Suppressor macrophage treated with lipopolysaccharide for 4 hours (primary cell): ENCODE results near the gene ARHGEF5.
"Not testable (repeated sequence)": the region's sequence is repeated elsewhere in the genome, so short reads cannot be mapped to it uniquely, and the experiment has no call there.

Experiments
- DNase-seq: peaks from one replicate; pipeline ENCODE4 v3.0.0-alpha.2; 2020

ARHGEF5 gene

DNA sequence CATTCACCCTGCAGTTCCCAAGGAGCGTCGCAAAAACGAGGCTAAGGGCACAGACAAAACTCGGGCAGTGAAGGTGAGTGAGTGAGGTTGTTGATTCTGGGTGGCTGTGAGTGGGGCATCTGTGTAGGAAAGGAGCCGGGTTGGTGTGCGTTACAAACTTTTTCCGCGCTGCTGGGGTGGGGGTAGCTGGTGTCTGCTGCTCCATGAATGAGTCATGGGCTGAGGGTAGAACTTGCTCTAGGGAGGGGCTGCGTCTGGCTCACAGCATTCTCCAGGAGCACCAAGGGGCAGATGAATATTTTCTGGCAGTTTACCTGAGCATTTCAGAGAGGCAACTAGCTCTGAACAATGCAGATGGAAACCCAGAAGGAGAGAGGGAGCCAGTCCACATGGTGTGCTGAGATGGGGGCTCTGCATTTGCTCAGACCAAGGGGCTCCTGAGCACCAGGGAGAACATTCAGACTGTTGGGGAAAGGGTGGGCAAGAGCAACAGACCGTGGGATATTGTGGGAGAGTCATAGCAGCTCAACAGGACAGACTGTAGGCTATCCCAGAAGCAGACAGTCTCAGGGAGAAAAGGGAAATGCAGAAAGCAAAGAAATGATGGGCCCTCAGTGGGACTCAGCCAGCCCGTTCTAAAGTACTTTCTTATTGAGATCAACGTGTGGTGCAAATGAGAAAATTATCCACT lies 29.5 kb downstream of the ARHGEF5 start:
- no peak for DNase-seq

DNA sequence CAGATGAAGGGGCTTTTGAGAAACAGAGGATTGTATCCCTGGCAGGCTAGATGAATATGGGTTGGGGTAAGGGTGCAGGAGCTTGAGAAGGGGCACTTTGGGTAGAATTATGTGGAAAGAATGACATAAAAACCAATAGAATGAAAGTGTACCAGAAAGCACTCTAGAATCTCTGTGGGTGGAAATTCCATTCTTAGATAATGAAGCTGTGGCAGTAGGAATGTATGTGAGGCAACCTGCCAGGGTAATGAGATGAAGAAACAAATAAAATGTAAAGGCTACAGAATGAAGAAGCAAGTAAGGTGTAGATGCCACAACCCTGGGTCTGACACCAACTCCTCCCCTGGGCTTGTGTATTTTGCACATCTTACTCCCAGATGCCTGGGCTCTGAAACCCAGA lies 31.5 kb downstream of the ARHGEF5 start:
- no peak for DNase-seq

DNA sequence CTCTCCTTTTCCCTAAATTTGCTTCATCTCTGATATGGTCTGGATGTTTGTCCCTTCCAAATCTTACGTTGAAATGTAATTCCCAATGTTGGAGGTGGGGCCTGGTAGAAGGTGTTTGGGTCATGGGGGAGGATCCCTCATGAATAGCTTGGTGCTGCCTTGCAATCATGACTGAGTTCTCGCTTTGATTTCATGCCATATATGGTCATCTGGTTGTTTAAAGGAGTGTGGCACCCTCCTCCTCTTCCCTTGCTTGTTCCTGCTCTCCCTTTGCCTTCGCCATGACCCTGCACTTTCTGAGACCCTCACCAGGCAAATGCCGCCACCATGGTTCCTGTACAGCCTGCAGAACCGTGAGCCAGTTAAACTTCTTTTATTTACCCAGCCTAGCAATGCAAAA lies 33.7 kb downstream of the ARHGEF5 start:
- no peak for DNase-seq

DNA sequence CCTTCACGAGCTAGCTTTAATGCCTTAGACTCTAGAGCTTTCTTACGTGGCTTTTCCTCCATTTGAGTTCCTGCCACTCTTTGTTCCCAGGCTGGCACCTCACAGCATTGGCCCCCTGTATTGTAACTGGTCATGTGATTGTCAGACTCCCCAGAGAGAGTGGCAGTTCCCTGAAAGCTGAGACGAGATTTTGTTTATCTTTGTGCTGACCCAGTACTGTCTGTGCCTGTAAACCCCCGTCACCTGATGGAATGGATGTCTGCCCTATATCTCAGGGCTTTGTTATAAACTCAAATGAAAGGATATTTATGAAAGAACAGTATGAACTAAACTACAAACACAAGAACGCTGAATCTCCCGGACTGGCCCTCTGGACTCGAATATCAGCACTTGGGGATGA lies 35.3 kb downstream of the ARHGEF5 start:
- no peak for DNase-seq

DNA sequence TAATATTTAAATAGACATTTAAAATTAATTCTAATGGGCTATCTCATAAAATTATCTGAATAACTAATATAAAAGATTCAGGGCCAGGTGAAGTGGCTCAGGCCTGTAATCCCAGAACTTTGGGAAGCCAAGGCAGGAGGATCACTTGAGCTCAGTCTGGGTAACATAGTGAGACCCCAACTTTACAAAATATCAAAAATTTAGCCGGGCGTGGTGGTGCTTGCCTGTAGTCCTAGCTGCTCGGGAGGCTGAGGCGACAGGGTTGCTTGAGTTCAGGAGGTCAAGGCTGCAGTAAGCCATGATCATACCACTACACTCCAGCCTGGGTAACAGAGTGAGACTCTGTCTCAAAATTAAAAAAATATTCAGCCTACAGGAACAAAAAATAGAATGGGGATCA lies 35.8 kb downstream of the ARHGEF5 start:
- no peak for DNase-seq

DNA sequence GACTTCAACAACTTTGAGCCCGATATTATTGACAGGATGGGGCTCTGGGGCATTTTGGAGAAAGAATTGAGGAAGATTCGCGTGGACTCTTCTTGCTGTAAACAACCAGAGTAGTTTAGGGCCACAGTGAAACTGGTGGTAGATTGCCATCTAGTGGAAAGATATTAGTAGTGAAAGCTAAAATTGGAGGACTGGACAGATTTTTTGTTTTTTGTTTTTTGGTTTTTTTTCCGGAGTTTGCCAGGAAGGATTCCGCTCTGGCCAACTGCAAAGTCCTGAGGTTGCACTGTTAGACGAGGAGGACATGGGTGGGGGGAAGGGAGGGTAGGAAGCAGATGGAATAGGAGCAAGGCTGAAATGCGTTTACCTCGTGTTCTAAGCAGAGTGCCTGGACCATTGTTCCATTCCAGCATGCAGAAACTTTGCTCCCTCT lies 36.6 kb downstream of the ARHGEF5 start:
- DNase-seq, result peak; percentile 62

DNA sequence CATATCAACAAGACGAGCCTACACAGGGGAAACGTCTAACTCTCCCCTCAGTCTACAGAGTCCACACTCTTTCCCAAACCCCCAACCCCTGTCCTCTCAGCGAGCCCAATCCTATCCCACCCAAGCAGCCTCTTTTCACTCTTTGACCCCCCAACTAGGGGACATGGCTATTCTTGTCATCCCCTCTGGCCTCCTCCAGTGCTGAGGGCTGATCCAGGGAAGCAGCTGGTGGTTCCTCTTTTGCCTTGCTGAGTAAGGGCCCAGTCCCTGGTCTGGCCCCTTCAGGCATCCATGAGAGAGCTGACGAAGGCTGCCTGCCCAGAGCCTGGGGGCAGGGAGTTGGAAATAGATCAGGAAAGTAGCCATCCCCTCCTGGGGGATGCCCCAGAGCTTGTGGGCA lies 41.9 kb downstream of the ARHGEF5 start:
- DNase-seq, result no peak

DNA sequence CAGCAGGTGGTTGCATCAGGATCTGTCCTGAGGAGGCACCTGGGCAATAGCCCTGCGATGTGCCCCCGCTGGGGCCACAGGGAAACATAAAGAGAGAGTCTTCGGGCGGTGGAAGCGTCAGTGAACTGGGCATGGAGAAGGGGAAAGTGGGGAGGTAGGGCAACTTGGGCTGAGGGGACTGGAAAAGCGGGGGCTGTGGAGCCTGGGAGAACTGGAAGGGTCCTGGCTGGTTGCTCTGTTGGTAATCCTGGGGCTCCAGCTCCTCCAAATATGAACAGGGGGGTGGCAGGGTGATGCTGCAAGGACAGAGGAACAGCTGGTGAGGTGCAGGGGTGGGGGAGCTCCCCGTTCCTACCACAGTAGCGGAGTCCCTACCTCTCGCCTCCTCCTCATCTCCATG lies 43.1 kb downstream of the ARHGEF5 start:
- no peak for DNase-seq

DNA sequence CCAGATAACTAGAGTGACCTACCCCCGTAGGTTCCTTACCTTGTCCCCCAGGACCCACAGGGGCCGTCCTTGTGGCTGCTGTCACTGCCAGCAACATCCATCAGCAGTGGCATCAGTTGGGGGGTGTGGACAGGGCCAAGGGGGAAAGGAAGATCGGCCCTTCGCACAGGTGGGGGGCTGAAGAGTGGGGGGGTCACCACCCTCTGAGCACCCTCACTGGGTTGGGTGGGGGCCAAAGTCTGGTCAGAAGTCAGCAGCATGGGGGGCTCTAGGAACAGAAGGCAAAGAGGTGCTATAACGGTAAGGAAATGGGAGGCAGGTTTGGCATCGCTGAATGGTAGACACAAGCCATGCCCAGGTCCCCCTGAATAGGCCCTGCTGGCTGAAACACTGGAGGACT lies 43.7 kb downstream of the ARHGEF5 start:
- DNase-seq, result no peak

DNA sequence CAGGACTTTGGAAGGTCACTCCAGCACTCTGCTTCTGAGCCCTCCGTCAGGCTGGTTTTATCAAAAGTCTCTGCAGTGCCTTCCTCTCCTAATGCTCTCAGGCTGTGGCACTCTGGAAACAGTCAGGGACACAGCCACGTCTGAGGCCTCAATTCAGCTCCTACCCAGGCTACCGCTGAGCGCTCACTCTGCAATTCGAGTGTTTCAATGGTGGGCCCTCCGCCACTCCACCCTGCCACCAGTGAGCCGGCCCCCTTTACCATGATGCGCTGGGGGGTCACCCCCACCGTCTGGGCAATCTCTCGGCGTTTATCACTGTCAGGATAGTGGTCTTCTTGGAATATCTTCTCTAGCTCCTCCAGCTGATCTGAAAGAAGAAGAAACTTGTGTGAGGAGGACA lies 44.7 kb downstream of the ARHGEF5 start:
- no peak for DNase-seq

DNA sequence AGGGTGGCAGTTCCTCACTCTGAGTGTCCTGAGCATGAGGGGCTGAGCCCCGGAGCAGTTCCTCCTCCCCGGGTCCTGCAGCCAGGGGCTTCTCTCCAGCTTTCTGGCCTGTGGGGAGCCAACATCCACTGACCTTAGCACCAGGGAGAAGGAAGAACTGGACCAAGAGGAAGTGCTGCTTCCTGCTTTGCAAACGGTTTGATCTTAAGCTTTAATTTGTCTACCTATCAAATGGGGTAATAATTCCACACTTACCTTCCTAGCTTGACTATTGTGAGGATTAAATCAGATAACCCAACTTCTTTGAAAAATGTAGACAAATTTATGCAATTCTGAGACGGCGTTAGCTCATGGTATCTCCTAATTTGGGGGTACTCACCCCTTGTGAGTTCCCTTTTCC lies 46.3 kb downstream of the ARHGEF5 start:
- DNase-seq, result no peak

DNA sequence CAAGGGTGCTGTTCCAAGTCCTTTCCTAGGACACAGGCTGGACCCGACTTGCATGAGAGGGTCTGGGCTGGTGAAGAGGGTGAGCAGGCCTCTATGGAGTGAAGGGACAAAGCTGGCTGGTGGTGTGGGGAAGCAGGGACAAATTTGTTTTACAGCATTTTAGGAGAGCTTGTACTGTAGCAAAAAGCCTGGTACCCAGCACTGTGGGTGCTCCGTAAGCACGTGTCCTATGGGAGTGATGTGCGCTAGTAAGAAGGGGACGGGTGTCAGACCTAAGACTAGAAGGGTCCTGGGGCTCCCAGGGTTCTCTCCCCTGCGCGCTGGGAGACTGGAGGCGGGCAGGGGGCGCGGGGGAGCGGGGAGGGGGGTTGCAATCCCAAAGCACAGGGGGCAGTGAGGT lies 47.9 kb downstream of the ARHGEF5 start:
- no peak for DNase-seq

DNA sequence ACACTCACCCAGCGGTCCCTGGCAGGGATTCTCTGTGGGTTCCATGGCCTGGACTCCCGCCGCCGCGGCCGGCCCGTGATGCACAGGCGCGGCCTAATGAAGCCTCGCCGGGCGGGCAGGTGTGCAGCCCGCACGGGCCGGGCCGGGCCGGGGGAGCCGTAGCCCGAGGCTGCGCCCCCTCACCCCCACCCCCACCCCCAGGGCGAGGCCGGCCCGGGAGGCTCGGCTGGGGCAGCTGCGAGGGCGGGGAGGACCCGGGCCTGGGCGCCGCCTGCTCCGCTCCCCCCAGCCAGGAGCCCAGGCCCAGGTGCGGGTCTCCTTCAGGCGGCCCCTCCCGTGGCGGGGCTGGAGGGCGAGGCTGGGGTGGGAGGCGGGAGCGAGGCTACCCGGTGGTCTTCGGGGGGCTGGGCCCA lies 48.5 kb downstream of the ARHGEF5 start, which contains the start of gene NOBOX:
Gene NOBOX, minus strand, starts transcription at position 45 of the 413 bp plus-strand sequence.
- no peak for DNase-seq

DNA sequence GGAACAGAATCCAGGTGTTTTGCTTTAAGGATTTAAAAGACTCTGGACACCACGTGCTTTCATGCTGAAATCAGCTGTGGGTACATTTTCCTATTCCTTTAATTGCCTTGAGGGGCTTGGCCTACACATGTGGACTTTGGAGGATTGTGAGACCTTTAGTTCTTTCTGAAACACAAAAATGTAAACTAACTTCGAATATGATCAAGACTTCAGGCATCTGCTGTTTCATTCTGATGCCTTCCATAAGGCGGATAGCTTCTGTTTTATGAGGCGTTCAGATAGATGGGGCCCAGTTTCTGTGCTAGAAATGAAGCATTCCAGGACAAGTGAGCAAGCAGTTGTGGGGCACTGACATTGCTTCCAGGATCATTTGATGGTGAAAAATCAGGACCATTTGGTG lies 49.7 kb downstream of the ARHGEF5 start:
- no peak for DNase-seq

DNA sequence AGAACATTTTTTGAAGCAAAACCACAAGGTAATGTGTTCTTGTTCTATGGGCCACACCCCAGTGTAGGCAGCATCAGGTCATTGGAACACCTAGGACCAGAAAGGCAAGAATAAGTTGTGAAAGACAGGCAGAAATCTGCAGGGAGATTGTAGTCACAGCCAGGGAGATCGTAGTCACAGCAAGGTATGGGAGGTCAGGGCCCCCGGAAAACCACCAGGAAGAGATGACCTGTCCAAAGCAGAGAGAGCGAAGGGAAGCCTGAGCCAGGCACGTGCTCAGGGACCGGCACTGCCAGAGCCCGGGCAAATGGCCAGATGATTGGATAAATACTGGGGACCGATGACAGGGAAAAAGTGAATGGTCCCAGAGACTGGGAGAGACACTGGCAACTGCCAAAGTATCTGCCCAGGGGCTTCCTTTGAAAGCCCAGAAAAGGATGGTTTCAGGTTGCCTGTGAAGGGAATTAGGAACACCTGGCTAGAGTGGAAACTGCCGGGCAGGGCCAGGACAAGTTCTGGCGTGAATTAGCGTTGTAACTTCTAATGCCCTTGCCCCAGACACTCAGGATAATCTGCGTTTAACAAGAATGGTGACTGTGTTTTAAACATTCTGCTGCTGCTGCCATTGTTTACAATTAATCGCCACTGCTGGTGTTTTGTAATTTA lies 52.2 kb downstream of the ARHGEF5 start:
- no peak for DNase-seq

DNA sequence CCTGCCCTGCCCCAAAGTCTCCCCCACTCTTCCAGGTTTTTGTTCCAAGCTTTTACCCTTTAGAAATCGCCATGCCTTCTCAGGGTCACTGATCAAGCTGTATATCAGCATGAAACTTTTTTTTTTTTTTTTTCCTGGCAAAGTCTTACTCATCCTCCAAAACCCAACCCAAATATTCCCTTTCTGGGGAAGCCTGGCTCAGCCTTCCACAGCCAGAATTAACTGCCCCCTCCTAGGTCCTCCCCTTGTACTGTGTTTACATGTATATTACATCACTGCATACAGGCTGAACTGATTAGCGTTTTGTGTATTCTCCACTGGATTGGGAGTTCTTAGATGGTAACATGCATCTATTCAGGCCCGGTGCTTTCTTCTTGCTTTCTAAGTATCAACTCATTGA lies 52.9 kb downstream of the ARHGEF5 start:
- DNase-seq, result no peak

DNA sequence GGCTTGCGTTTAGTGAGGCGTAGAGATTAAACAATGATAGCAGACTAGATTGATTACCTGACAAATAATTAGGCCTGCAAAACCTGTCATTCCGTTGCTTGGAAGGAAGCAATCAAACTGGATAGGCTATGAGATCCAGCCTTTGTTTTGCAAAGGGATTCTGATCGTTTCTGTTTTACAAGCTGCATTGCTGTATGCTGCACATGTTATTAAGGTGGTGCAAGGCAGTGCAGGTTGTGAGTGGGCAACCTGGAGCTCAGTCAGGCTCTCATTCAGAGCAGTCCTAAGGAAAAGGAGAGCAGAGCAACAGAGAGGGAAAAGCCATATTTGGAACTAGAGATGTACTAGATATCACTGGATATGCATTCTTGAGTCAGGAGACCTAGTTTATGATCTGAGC lies 55.2 kb downstream of the ARHGEF5 start:
- no peak for DNase-seq

DNA sequence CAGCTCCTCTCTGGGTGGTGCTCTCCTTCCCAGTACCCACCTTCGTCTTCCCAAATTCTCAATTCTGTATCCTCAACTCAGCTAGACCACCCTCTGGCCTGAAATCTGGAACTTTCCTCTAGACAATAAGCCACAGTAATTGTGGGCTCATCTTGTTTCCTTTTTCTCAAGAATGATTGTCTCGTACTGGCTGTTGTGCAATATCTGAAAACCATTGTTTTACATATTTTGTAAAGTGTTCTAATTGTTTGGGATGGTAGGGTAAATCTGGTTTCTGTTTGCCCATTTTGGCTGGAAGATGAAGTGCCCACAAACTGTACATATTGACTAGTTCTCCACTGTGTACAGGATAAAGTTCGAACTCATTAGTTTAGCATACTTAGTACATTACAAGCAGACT lies 59.6 kb downstream of the ARHGEF5 start:
- no peak for DNase-seq

DNA sequence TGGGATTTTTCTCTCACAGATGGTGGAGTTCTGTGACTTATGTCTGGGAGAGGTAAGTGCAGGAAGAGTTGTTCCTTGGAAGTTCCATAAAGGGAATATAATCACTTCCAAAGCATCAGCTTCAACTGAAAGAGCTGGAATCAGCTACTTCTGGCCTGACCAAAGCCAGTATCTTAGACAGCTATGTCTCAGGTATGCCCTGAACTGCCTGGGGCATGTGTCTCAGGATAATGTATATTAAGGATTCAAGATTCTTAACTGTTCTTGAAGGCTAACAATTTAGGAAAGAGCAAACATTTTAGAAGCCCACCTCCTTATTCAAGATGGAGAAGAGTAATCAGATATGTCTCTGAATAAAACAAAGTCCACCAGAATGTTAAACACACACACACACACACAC lies 60.7 kb downstream of the ARHGEF5 start:
- no peak for DNase-seq

DNA sequence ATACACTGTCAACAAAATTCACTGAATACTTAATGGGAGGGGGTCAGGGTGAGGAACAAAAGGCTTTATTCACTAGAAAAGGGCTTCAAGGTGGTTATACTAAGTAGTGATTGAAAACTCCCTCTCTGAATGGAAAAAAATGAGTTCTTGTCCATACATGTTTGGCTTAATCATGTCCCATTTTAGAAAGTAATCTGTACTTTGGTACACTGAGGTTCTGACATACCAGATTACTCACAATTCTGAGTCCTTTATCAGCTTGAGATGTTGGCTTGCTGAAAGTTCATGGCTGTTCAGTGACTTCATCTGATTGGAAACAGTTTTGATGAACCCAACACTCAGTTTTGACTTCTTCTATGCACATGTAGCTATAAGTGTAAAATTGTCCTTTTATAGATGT lies 61.1 kb downstream of the ARHGEF5 start:
- no peak for DNase-seq

DNA sequence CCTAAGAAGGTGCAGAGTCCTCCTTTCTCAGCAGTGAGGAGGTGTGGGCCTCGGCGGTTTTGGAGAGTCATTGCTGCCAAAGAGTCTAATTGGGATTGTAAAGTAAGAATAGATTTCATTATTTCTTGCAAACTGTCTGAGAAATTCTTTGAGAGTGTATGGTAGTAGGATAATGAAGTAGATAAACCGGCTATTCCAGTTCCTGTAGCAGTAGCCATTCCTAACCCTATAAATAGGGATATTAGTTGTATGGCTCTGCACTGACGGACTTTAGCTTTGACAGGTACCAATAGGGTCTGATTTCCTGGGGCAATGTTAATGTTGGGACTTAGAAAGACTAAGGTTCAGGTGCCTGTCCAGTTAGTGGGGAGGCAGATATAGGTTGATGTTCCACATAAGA lies 63.7 kb downstream of the ARHGEF5 start:
- not testable (repeated sequence) for DNase-seq

DNA sequence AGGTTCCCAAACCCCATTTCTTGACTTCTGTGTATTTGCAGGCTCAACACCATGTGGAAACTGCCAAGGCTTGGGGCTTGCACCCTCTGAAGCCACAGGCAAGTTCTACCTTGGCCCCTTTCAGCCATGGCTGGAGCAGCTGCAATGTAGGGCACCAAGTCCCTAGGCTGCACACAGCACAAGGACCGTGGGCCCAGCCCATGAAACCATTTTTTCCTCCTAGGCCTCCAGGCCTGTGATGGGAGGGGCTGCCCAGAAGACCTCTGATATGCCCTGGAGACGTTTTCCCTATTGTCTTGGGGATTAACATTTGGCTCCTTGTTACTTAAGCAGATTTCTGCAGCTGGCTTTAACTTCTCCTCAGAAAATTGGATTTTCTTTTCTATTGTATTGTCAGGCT lies 72.3 kb downstream of the ARHGEF5 start:
- not testable (repeated sequence) for DNase-seq

DNA sequence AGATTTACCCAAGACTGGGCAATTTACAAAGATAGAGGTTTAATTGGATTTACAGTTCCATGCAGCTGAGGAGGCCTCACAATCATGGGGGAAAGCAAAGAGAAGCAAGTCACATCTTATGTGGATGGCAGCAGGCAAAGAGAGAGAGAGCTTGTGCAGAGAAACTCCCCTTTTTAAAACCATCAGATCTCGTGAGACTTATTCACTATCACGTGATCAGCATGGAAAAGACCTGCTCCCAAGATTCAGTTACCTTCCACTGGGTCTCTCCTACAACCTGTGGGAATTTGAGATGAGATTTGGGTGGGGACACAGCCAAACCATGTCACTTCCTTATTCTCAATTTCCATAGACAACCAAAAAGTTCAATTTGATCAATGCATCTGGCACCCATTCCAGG lies 73.2 kb downstream of the ARHGEF5 start:
- DNase-seq, result no peak
